GM12892 (cell line): ENCODE measurements around the gene ERCC6.

Source experiments
- POLR2A ChIP-seq: IDR thresholded peaks from 2 replicates; pipeline ENCODE4 v1.6.1; 2011; ENCODE audit warnings: low read depth, low read length, control low read depth
- POLR2AphosphoS5 ChIP-seq: IDR thresholded peaks from 2 replicates; pipeline ENCODE4 v1.6.1; 2011; ENCODE audit warnings: low read depth, low read length, control low read depth
- TAF1 ChIP-seq: IDR thresholded peaks from 2 replicates; pipeline ENCODE4 v1.6.1; 2011; ENCODE audit warnings: low read depth, mild to moderate bottlenecking, control low read depth, low read length, borderline replicate concordance

GRCh38 chr10:49504528-49504927 lies 34.4 kb downstream of the ERCC6 start:
- TF ChIP-seq POLR2A (no peak), TAF1 (no peak), POLR2AphosphoS5 (no peak)
